ENCODE measurements around the gene VAPB.

Gene VAPB

GRCh38 chr20:58434326-58434725, 45.3 kb downstream of the VAPB start:
- no peak for DNase-seq (ENCODE audit: extremely low spot score)
- ChIA-PET CTCF (interaction anchor here (1.2 to 4.0 kb wide), 6 partner anchors 8 to 26 kb away, joined by 3 to 23 read pairs (median 8); no protein-coding TSS in a partner anchor), POLR2A (no interaction called here)
- no peak for TF ChIP-seq CTCF (IDR thresholded peaks at IDR 0.05; ENCODE audit: control extremely low read depth, extremely low read depth, low read depth, missing control alignments)

- TF ChIP-seq CTCF (IDR thresholded peaks at IDR 0.05; ENCODE audit: control extremely low read depth, extremely low read depth, low read depth, missing control alignments): no peak
- ChIA-PET CTCF (interaction anchor here (1.0 to 4.0 kb wide), 4 partner anchors 7 to 16 kb away, joined by 3 to 23 read pairs (median 8); no protein-coding TSS in a partner anchor), POLR2A (no interaction called here)
- no peak for DNase-seq (ENCODE audit: extremely low spot score)
Observed at GRCh38 chr20:58435237-58435636, 46.2 kb downstream of the VAPB start.

GRCh38 chr20:58436868-58437645, 48.0 kb downstream of the VAPB start:
- CTCF ChIA-PET: interaction anchor here (4.0 kb wide), 1 partner anchor 11 kb away, joined by 23 read pairs; no protein-coding TSS in a partner anchor

GRCh38 chr20:58438970-58439808, 50.2 kb downstream of the VAPB start:
- ChIA-PET CTCF (interaction anchor here (1.2 to 2.0 kb wide), 4 partner anchors 9 to 18 kb away, joined by 3 to 10 read pairs (median 4); no protein-coding TSS in a partner anchor), POLR2A (no interaction called here)

More at GRCh38 chr20:58436868-58437645, 48.0 kb downstream of the VAPB start:
- TF ChIP-seq CTCF (IDR thresholded peaks at IDR 0.05; ENCODE audit: control extremely low read depth, extremely low read depth, low read depth, missing control alignments): no peak
- POLR2A ChIA-PET: no interaction called here
- no peak for DNase-seq (ENCODE audit: extremely low spot score)

GRCh38 chr20:58440021-58440767, 51.2 kb downstream of the VAPB start:
- no peak for DNase-seq (ENCODE audit: extremely low spot score)
- CTCF ChIA-PET: interaction anchor here (0.8 to 2.0 kb wide), 6 partner anchors 8 to 35 kb away, joined by 3 to 10 read pairs (median 3); no protein-coding TSS in a partner anchor
- TF ChIP-seq CTCF (IDR thresholded peaks at IDR 0.05; ENCODE audit: control extremely low read depth, extremely low read depth, low read depth, missing control alignments): no peak
- POLR2A ChIA-PET: no interaction called here

More at GRCh38 chr20:58438970-58439808, 50.2 kb downstream of the VAPB start:
- TF ChIP-seq CTCF (IDR thresholded peaks at IDR 0.05; ENCODE audit: control extremely low read depth, extremely low read depth, low read depth, missing control alignments): no peak
- no peak for DNase-seq (ENCODE audit: extremely low spot score)

GRCh38 chr20:58441723-58442122, 52.7 kb downstream of the VAPB start:
- no peak for TF ChIP-seq CTCF (IDR thresholded peaks at IDR 0.05; ENCODE audit: control extremely low read depth, extremely low read depth, low read depth, missing control alignments)
- POLR2A ChIA-PET: no interaction called here
- CTCF ChIA-PET: interaction anchor here (0.9 to 2.6 kb wide), 5 partner anchors 8 to 202 kb away, joined by 3 to 11 read pairs (median 5); no protein-coding TSS in a partner anchor
- no peak for DNase-seq (ENCODE audit: extremely low spot score)
